Thoracic aorta endothelial cell (primary cell): ENCODE measurements around the gene COX6A1. TPM values are rescaled to one million over a fixed set of nuclear protein-coding genes. Genes with fewer than 3 reads are reported as not detected.

Experiments used
- total RNA-seq: library from RNA; depleted of rRNA; stranded (reverse); fragments of >200 nt; gene quantifications from 2 replicates; pipeline ENCODE4 v1.2.3, GENCODE V29; 2012

The COX6A1 gene
- 248 and 252 TPM in 2 replicates for total RNA-seq

DNA sequence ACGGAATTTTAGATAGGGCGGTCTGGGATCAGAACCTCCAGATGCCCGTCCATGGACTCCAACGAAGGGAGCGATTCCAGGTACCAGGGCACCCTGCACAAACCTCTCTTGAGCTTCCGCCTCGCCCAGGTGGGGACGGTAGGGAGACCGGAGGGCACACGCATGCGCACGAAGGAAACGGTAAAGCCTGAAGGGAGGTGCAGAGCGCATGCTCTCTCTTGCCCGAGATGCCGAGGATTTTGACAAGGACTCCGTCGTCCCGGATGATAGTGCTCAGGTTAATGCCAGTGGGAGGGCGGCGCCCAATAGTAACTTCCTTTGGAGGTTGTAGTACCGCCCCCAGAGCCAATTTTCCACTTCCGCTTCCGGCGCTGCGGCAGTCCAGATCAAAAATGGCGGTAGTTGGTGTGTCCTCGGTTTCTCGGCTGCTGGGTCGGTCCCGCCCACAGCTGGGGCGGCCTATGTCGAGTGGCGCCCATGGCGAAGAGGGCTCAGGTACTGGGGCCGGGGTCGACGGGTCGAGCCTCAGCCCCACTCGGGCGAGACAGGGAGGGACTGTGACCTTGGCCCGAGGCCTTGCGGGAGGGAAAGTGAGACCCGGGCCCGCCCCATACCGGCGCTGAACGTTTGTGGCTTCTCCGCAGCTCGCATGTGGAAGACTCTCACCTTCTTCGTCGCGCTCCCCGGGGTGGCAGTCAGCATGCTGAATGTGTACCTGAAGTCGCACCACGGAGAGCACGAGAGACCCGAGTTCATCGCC, at the start of gene COX6A1:
COX6A1 (plus strand) TSS at position 379 of the 760 bp plus-strand sequence; CDS start at position 393, 14 bp downstream.

DNA sequence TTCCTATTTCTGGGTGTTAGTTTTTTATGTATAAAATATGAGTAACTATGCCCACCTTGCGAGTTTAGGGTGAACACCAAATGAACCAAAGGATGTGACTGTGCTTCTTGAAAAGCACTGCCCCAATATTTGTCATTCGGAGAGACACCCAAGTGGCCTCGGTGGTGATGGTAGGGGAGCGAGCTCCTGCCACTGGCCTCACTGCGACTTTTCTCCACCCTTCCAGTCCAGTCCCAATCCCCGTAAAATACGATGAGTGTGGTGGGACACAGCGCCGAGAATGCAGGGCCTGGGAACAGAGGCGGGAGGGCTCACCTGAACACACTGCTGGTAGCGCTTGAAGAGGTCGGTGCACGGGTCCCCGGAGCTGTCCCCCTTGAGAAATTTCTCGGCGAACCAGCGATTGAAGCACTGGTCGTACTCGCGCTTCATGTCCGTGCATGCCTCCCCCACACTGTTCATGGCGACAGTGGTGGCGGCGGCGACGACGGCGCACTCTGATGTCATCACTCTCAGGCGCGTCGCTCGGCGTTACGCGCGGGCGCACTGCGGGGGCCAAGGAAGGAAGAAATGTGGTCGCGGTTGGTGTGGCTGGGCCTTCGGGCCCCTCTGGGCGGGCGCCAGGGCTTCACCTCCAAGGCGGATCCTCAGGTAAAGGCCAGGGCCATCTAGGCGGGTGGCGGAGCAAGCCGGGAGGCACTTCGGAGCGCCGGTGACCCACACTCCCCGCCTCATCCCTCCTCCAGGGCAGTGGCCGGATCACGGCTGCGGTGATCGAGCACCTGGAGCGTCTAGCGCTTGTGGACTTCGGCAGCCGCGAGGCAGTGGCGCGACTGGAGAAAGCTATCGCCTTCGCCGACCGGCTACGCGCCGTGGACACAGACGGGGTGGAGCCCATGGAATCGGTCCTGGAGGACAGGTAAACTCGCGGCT, 8.3 kb downstream of the COX6A1 start, which contains the start of the genes GATC and TRIAP1:
GATC (plus strand) TSS at position 534 of the 933 bp plus-strand sequence; CDS start at position 571, 37 bp downstream.
TRIAP1 (minus strand) TSS at position 474 of the 933 bp plus-strand sequence; CDS start at position 462, 12 bp downstream.

DNA sequence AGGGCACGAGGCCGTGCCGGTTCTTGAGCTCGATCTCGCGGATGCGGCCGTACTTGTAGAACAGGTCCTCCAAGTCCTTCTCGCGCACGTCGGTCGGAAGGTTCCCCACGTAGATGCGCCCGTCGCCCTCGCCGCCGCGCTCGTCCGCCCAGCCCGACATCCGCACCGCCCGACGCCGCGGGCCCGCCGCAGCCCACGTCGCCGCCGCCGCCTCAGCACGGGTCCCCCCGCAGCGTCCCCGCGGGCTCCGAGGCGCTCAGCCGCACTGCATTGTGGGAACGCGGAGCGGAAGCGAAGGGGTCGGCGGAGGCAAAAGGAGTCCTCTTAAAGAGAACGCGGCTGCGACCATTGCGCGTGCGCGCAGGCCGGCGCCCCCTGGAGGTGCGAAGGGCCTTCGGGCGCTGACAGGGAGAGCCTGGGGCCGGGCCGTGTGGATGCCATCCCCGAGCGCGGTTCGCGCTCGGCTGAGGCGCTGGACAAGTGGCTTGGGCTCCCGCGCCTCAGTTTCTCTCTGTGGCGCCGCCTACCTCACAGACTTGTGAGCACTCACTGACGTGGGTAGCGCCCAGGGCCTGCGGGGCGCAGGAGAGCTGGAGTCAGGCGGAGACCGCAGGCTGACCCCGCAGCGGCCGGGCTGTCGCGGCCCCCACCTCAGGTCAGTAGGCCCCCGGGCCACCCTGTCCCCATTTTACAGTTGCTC, 31.7 kb downstream of the COX6A1 start, which contains the start of gene SRSF9:
SRSF9 (minus strand) TSS at position 299 of the 700 bp plus-strand sequence; CDS start at position 160, 139 bp downstream.

Other genes with a start within 250 kb of the COX6A1 start
- gene GCN1, start 243.4 kb upstream of the COX6A1 start, total RNA-seq, result 151 and 159 TPM in 2 replicates
- 2,828 and 2,944 TPM in 2 replicates for gene RPLP0, start 237.0 kb upstream of the COX6A1 start, total RNA-seq
- 161 and 205 TPM in 2 replicates for gene PXN, start 172.4 kb upstream of the COX6A1 start, total RNA-seq
- under 0.01 TPM in 2 replicates for gene RNU4-2, start 146.2 kb upstream of the COX6A1 start, total RNA-seq
- gene RNU4-1, start 144.9 kb upstream of the COX6A1 start, total RNA-seq, result under 0.01 TPM in 2 replicates
- 0.27 and 0.50 TPM in 2 replicates for gene SIRT4, start 135.8 kb upstream of the COX6A1 start, total RNA-seq
- not detected in 2 replicates for gene PLA2G1B, start 110.3 kb upstream of the COX6A1 start, total RNA-seq
- not detected in 2 replicates for gene MSI1, start 68.9 kb upstream of the COX6A1 start, total RNA-seq
- 71.7 and 72.6 TPM in 2 replicates for gene TRIAP1, start 8.3 kb downstream of the COX6A1 start, total RNA-seq
- 30.3 and 36.2 TPM in 2 replicates for gene GATC, start 8.3 kb downstream of the COX6A1 start, total RNA-seq
- 179 and 196 TPM in 2 replicates for gene SRSF9, start 31.6 kb downstream of the COX6A1 start, total RNA-seq
- 320 TPM in 2 replicates for gene DYNLL1, start 58.0 kb downstream of the COX6A1 start, total RNA-seq
- 20.8 and 22.3 TPM in 2 replicates for gene COQ5, start 91.0 kb downstream of the COX6A1 start, total RNA-seq
- gene RNF10, start 96.2 kb downstream of the COX6A1 start, total RNA-seq, result 165 and 196 TPM in 2 replicates
- gene POP5, start 143.3 kb downstream of the COX6A1 start, total RNA-seq, result 24.6 and 25.0 TPM in 2 replicates
- 0.14 TPM in 1 of 2 replicates, not detected in the other for gene CABP1, start 202.5 kb downstream of the COX6A1 start, total RNA-seq
- gene MLEC, start 249.0 kb downstream of the COX6A1 start, total RNA-seq, result 81.5 and 110 TPM in 2 replicates